CD4-positive, alpha-beta T cell (primary cell): Measurements from ENCODE around the gene SNCAIP. TPM values are rescaled to one million over a fixed set of nuclear protein-coding genes. Genes with fewer than 3 reads are reported as not detected.

ENCODE experiments used
- ATAC-seq: fragments of 200-7000 bp; cut with Tn5 transposase; one replicate; pipeline ENCODE4 v1.10.0; 2022; ENCODE audit warnings: mild to moderate bottlenecking; ENCODE audit not compliant: poor library complexity
- CTCF ChIA-PET: fragments of 350-600 bp; sonication (Branson Sonifier 250); formaldehyde crosslinking; loops from one replicate; lab custom pipeline; 2021; ENCODE audit warnings: antibody characterized with exemption, inconsistent platforms; lab: Charles Lee
- POLR2A ChIA-PET: fragments of 350-600 bp; sonication (Branson Sonifier 250); formaldehyde crosslinking; loops from one replicate; lab custom pipeline; 2021; ENCODE audit warnings: antibody characterized with exemption, inconsistent platforms; lab: Charles Lee
- DNase-seq, 14 experiments: peaks; one replicate each; pipeline ENCODE4 v3.0.0-alpha.2; 2013 to 2020; ENCODE audit warnings: mixed read lengths in 2 of 14
- H3K27ac ChIP-seq, 2 donors: one replicate each; pipeline versions ENCODE4 v1.5.1 to v1.7.0; 2013; ENCODE audit warnings: low read length in 2 of 2, low read depth in 1 of 2, mild to moderate bottlenecking in 1 of 2
- H3K27me3 ChIP-seq, 2 experiments: 1 replicate in 1 of 2; 2 replicates in 1 of 2; pipeline versions ENCODE4 v1.6.1 to v1.7.0; 2013; ENCODE audit warnings: low read length in 2 of 2, control low read depth in 1 of 2, mild to moderate bottlenecking in 1 of 2, moderate library complexity in 1 of 2; ENCODE audit not compliant: insufficient read depth in 2 of 2, control insufficient read depth in 1 of 2
- H3K36me3 ChIP-seq: one replicate; pipeline ENCODE4 v1.6.1; 2013; ENCODE audit warnings: low read length, control low read depth; ENCODE audit not compliant: insufficient read depth
- H3K4me1 ChIP-seq: one replicate; pipeline ENCODE4 v1.6.1; 2013; ENCODE audit warnings: low read length, control low read depth; ENCODE audit not compliant: insufficient read depth
- H3K4me3 ChIP-seq: one replicate; pipeline ENCODE4 v1.5.1; 2013; ENCODE audit warnings: mild to moderate bottlenecking, low read length, moderate library complexity
- H3K9me3 ChIP-seq, 2 experiments: 1 replicate in 1 of 2; 2 replicates in 1 of 2; pipeline versions ENCODE4 v1.6.1 to v1.7.0; 2013; ENCODE audit warnings: low read length in 2 of 2, mild to moderate bottlenecking in 2 of 2, control low read depth in 1 of 2, moderate library complexity in 1 of 2; ENCODE audit not compliant: control insufficient read depth in 1 of 2, insufficient read depth in 1 of 2
- H3K27ac Mint-ChIP-seq: one replicate; pipeline ENCODE4 v1.8.0; 2020; ENCODE audit warnings: mixed read lengths
- H3K27me3 Mint-ChIP-seq: one replicate; pipeline ENCODE4 v1.8.0; 2021; ENCODE audit warnings: mixed read lengths
- H3K36me3 Mint-ChIP-seq: one replicate; pipeline ENCODE4 v1.8.0; 2021; ENCODE audit warnings: low read depth, mixed read lengths
- H3K4me1 Mint-ChIP-seq: one replicate; pipeline ENCODE4 v1.8.0; 2021; ENCODE audit warnings: low read depth, mixed read lengths
- H3K4me3 Mint-ChIP-seq: one replicate; pipeline ENCODE4 v1.8.0; 2020; ENCODE audit warnings: mild to moderate bottlenecking, mixed read lengths
- H3K9me3 Mint-ChIP-seq: one replicate; pipeline ENCODE4 v1.8.0; 2020; ENCODE audit warnings: mixed read lengths
- CTCF ChIP-seq: fragments of 200-600 bp; IDR thresholded peaks from one replicate; pipeline ENCODE4 v1.8.0; 2022; ENCODE audit warnings: antibody characterized with exemption, mild to moderate bottlenecking
- intact Hi-C, 2 experiments: fragments of 100-400 bp; cut with DNase I in 1 of 2; cut with micrococcal nuclease in 1 of 2; formaldehyde crosslinking; loops; one replicate each; pipeline versions ENCODE4 v1.15.1 to v1.9.0; 2023 to 2025; cut with DNase I, micrococcal nuclease
- polyA plus RNA-seq, 2 donors: library from polyadenylated mRNA; unstranded; fragments of 120-200 nt; gene quantifications; one replicate each; pipeline ENCODE4 v1.2.1, GENCODE V29; 2013
- total RNA-seq, 174 experiments: library from RNA in 2 of 174; stranded (reverse) in 2 of 174; gene quantifications; one replicate each; pipeline ENCODE4 v1.2.3 and lab custom pipeline; 2021 to 2026

Gene SNCAIP
- total RNA-seq (not detected), total RNA-seq (lab: John Stamatoyannopoulos, UW) (0 to 0.24 (median 0) reads per million in 172 experiments)
- polyA plus RNA-seq (2013, experiment 1 of 2), result not detected
- polyA plus RNA-seq (2013, experiment 2 of 2), result 0.27 TPM

- H3K4me3 Mint-ChIP-seq, result peak within 1 kb of the TSS; percentile 27
- peaks cover 8% of the 10 kb centered on the region for H3K4me1 Mint-ChIP-seq
- no peaks in the 10 kb centered on the region for H3K36me3 Mint-ChIP-seq
- no peak within 1 kb of the TSS for H3K27ac Mint-ChIP-seq
- H3K4me3 ChIP-seq, result no peak within 1 kb of the TSS
- POLR2A ChIA-PET, result no interaction called here
- DNase-seq, result no peak
- H3K4me1 ChIP-seq, result peaks cover 3% of the 10 kb centered on the region
- peaks cover 2% of the 10 kb centered on the region for H3K9me3 Mint-ChIP-seq
- H3K27me3 ChIP-seq, result peaks cover 22 to 56% of the 10 kb centered on the region in 2 experiments
- no peak for ATAC-seq
- peaks cover 0 to 13% of the 10 kb centered on the region in 2 experiments for H3K9me3 ChIP-seq
- intact Hi-C loops, result loop anchor here in 1 of 2 experiments (1.0 kb wide), 1 partner anchor 11 kb away; no protein-coding TSS in a partner anchor
- no peak within 1 kb of the TSS for H3K27ac ChIP-seq
- peaks cover 60% of the 10 kb centered on the region for H3K27me3 Mint-ChIP-seq
- CTCF ChIA-PET, result no interaction called here
- TF ChIP-seq CTCF, result no peak
- H3K36me3 ChIP-seq, result no peaks in the 10 kb centered on the region
Observed at GRCh38 chr5:122311961-122312590, at the start of gene SNCAIP. TSS of gene SNCAIP (plus strand) at chr5:122312237. CDS start at chr5:122391135, 78,898 bp downstream.

GRCh38 chr5:122263352-122264030 is 48.5 kb upstream of the SNCAIP start:
- no peaks in the 10 kb centered on the region for H3K36me3 ChIP-seq
- ATAC-seq (no peak), DNase-seq (no peak)
- H3K4me1 Mint-ChIP-seq, result no peaks in the 10 kb centered on the region
- peaks cover under 1% of the 10 kb centered on the region for H3K9me3 Mint-ChIP-seq
- CTCF ChIA-PET, result no interaction called here
- no peaks in the 10 kb centered on the region for H3K36me3 Mint-ChIP-seq
- no peaks in the 10 kb centered on the region for H3K4me1 ChIP-seq
- H3K9me3 ChIP-seq, result peaks cover 2 to 4% of the 10 kb centered on the region in 2 experiments
- no peak overlapping the region for H3K4me3 Mint-ChIP-seq
- intact Hi-C loops, result no loop called here
- H3K27ac ChIP-seq, result no peak overlapping the region
- no peak overlapping the region for H3K4me3 ChIP-seq
- H3K27me3 Mint-ChIP-seq, result peaks cover 7% of the 10 kb centered on the region
- POLR2A ChIA-PET, result no interaction called here
- H3K27me3 ChIP-seq, result no peaks in the 10 kb centered on the region
- no peak for TF ChIP-seq CTCF
- no peak overlapping the region for H3K27ac Mint-ChIP-seq

- Histone ChIP-seq H3K4me3 (no peak overlapping the region), H3K4me1 (no peaks in the 10 kb centered on the region), H3K27ac (no peak overlapping the region), H3K27me3 (no peaks in the 10 kb centered on the region), H3K9me3 (peaks cover 0 to 4% of the 10 kb centered on the region in 2 experiments), H3K36me3 (no peaks in the 10 kb centered on the region)
- intact Hi-C loops, result no loop called here
- Mint-ChIP-seq H3K27ac (no peak overlapping the region), H3K4me3 (no peak overlapping the region), H3K9me3 (peaks cover 2% of the 10 kb centered on the region), H3K27me3 (peaks cover 10% of the 10 kb centered on the region), H3K36me3 (no peaks in the 10 kb centered on the region), H3K4me1 (no peaks in the 10 kb centered on the region)
- ATAC-seq, result no peak
- no peak for TF ChIP-seq CTCF
- ChIA-PET POLR2A (no interaction called here), CTCF (no interaction called here)
- no peak for DNase-seq
Observed at GRCh38 chr5:122264610-122265009, 47.4 kb upstream of the SNCAIP start.
